ENCODE measurements around the gene C17orf107. TPM values are rescaled to one million over a fixed set of nuclear protein-coding genes. Genes with fewer than 3 reads are reported as not detected.
"Not testable (repeated sequence)": the region's sequence is repeated elsewhere in the genome, so short reads cannot be mapped to it uniquely, and the experiment has no call there.

C17orf107 gene
- total and polyA plus RNA-seq, 2 of the 13 experiments (the other 11 are each of a cell fraction or from before 2014, with no cell fraction given) = 0.20 to 0.59 TPM

- intact Hi-C loops (cut with micrococcal nuclease; ENCODE audit: unreplicated experiment); H3K9ac ChIP-seq (ENCODE audit: insufficient read depth, low read depth, low read length); H3K9me3 ChIP-seq (ENCODE audit: low read length); ATAC-seq; DNase-seq (ENCODE audit: low spot score); in situ Hi-C loops (cut with HindIII; ENCODE audit: extremely low pct_ligation_motif_present, low pct_unique_long_range_greater_than_20kb); CTCF ChIA-PET (ENCODE audit: low intra/inter-chr PET ratio, low total read pairs); POLR2A ChIA-PET; H4K20me1 ChIP-seq (ENCODE audit: insufficient read depth, low read length); BruUV-seq (replicated peaks); H3K27me3 ChIP-seq (ENCODE audit: control insufficient read depth in 1 of 2, insufficient read depth in 2 of 2, low read length in 2 of 2); H3K4me1 ChIP-seq (ENCODE audit: insufficient read depth, low read length); H3K27ac ChIP-seq (ENCODE audit: extremely low read length, insufficient read depth, low read length); H3K4me3 ChIP-seq (replicated peaks in 1 of 3; ENCODE audit: insufficient read depth in 1 of 3, low read depth in 2 of 3, low read length in 3 of 3); H2AFZ ChIP-seq (ENCODE audit: low read length); H3K4me2 ChIP-seq (ENCODE audit: low read depth, low read length); H3K79me2 ChIP-seq (ENCODE audit: insufficient read depth, low read length); FAIRE-seq: not testable (repeated sequence)
- peaks cover 1 to 29% of the 10 kb centered on the region in 2 experiments; a peak in 3 of 5 replicates for H3K36me3 ChIP-seq (replicated peaks in 1 of 2; ENCODE audit: control insufficient read depth in 1 of 2, insufficient read depth in 2 of 2, low read length in 2 of 2)
- 97% methylated on average over 22 of the region's 22 CpGs for WGBS (ENCODE audit: low lambda C conversion rate)
These were observed 30.0 kb upstream of the C17orf107 start for GRCh38 chr17:4869058-4869998.

DNA sequence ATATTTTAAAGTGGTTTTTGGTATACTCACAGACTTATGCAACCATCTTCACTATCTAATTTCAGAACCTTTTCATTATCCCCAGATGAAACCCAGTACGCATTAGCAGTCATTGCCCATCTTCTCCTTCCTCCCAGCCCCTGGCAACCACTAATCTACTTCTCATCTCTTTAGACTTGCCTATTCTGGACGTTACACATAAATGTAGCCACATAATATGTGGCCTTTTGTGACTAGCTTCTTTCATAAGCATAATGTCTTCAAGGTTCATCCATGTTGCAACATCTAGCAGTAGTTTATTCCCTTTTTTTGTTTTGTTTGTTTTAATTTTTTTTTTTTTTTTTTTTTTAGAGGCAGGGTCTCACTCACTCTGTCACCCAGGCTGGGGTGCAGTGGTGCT is 28.5 kb upstream of the C17orf107 start:
- Histone ChIP-seq H3K4me3 (replicated peaks in 1 of 3; ENCODE audit: insufficient read depth in 1 of 3, low read depth in 2 of 3, low read length in 3 of 3) (no peak overlapping the region), H4K20me1 (ENCODE audit: insufficient read depth, low read length) (no peaks in the 10 kb centered on the region), H3K27me3 (ENCODE audit: control insufficient read depth in 1 of 2, insufficient read depth in 2 of 2, low read length in 2 of 2) (no peaks in the 10 kb centered on the region), H3K27ac (ENCODE audit: extremely low read length, insufficient read depth, low read length) (no peak overlapping the region), H3K4me1 (ENCODE audit: insufficient read depth, low read length) (no peaks in the 10 kb centered on the region), H3K9me3 (ENCODE audit: low read length) (no peaks in the 10 kb centered on the region), H2AFZ (ENCODE audit: low read length) (no peak overlapping the region), H3K79me2 (ENCODE audit: insufficient read depth, low read length) (peaks cover 5% of the 10 kb centered on the region), H3K9ac (ENCODE audit: insufficient read depth, low read depth, low read length) (no peak overlapping the region), H3K36me3 (replicated peaks in 1 of 2; ENCODE audit: control insufficient read depth in 1 of 2, insufficient read depth in 2 of 2, low read length in 2 of 2) (peaks cover 1 to 31% of the 10 kb centered on the region in 2 experiments; a peak in 3 of 5 replicates), H3K4me2 (ENCODE audit: low read depth, low read length) (no peak overlapping the region)
- FAIRE-seq = no peak
- WGBS (ENCODE audit: low lambda C conversion rate) = 92% methylated on average over 2 of the region's 2 CpGs
- no peak for ATAC-seq
- in situ Hi-C loops (cut with HindIII; ENCODE audit: extremely low pct_ligation_motif_present, low pct_unique_long_range_greater_than_20kb) = no loop called here
- TF ChIP-seq ZNF496 (CRISPR knock-in tag; IDR thresholded peaks at IDR 0.05; ENCODE audit: insufficient replicate concordance) (no peak), ZKSCAN8 (CRISPR knock-in tag; IDR thresholded peaks at IDR 0.05; ENCODE audit: borderline replicate concordance) (no peak), CBX5 (CRISPR knock-in tag; IDR thresholded peaks at IDR 0.05; ENCODE audit: borderline replicate concordance) (no peak), MXI1 (IDR thresholded peaks at IDR 0.05; ENCODE audit: borderline replicate concordance, low read depth, low read length) (no peak), ZNF414 (CRISPR knock-in tag; IDR thresholded peaks at IDR 0.05) (no peak)
- no peak for DNase-seq (ENCODE audit: low spot score)
- intact Hi-C loops (cut with micrococcal nuclease; ENCODE audit: unreplicated experiment) = no loop called here
- BruUV-seq (replicated peaks) = no TSS peak
- ChIA-PET CTCF (ENCODE audit: low intra/inter-chr PET ratio, low total read pairs) (no interaction called here), POLR2A (no interaction called here)

Measured in HepG2 (cell line).